Measurements from ENCODE around the gene SETBP1.
A peak's percentile ranks its signal among the peaks of the same experiment; 100 is the strongest.

SETBP1 gene

GRCh38 chr18:44709307-44710126 lies 28.8 kb downstream of the SETBP1 start:
- H3K27ac Mint-ChIP-seq: peak overlapping the region; percentile 51
- TF ChIP-seq, protein P1, sequence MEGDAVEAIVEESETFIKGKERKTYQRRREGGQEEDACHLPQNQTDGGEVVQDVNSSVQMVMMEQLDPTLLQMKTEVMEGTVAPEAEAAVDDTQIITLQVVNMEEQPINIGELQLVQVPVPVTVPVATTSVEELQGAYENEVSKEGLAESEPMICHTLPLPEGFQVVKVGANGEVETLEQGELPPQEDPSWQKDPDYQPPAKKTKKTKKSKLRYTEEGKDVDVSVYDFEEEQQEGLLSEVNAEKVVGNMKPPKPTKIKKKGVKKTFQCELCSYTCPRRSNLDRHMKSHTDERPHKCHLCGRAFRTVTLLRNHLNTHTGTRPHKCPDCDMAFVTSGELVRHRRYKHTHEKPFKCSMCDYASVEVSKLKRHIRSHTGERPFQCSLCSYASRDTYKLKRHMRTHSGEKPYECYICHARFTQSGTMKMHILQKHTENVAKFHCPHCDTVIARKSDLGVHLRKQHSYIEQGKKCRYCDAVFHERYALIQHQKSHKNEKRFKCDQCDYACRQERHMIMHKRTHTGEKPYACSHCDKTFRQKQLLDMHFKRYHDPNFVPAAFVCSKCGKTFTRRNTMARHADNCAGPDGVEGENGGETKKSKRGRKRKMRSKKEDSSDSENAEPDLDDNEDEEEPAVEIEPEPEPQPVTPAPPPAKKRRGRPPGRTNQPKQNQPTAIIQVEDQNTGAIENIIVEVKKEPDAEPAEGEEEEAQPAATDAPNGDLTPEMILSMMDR (IDR thresholded peaks at IDR 0.05): no peak
- peaks cover 6% of the 10 kb centered on the region for H3K9me3 Mint-ChIP-seq
- no peak overlapping the region for H3K4me3 Mint-ChIP-seq
- H3K4me1 Mint-ChIP-seq: peaks cover 50% of the 10 kb centered on the region
- peaks cover 78% of the 10 kb centered on the region for H3K36me3 Mint-ChIP-seq (ENCODE audit: low read depth)
- DNase-seq: no peak
- H3K27me3 Mint-ChIP-seq (ENCODE audit: low read depth, poor library complexity): no peaks in the 10 kb centered on the region

DNA sequence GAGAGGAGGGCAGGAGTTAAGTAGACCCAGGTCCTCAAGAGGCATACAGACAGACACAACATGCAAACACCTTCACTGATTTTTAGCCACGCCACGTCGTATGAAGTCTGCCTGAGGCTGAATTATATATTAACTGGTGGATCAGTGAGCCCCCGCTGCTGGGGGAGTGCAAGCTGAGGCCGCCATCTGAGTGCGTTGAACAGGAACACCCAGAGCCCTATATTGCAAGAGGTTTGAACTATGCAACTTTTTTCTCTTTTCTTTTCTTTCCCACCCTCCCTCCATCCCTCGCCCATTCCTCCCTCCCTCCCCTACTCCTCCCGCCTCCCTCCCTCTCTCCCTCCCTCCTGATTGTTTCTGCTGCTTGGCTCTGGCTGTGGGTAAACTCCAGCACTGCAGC lies 30.2 kb downstream of the SETBP1 start:
- peaks cover 6% of the 10 kb centered on the region for H3K9me3 Mint-ChIP-seq
- no peak for DNase-seq
- H3K27me3 Mint-ChIP-seq (ENCODE audit: low read depth, poor library complexity): no peaks in the 10 kb centered on the region
- peaks cover 73% of the 10 kb centered on the region for H3K36me3 Mint-ChIP-seq (ENCODE audit: low read depth)
- TF ChIP-seq, protein P1 (IDR thresholded peaks at IDR 0.05): no peak
- peak overlapping the region; percentile 75 for H3K27ac Mint-ChIP-seq
- peaks cover 64% of the 10 kb centered on the region for H3K4me1 Mint-ChIP-seq
- H3K4me3 Mint-ChIP-seq: no peak overlapping the region

GRCh38 chr18:44712025-44712424 lies 31.3 kb downstream of the SETBP1 start:
- Mint-ChIP-seq H3K27me3 (ENCODE audit: low read depth, poor library complexity) (no peaks in the 10 kb centered on the region), H3K4me1 (peaks cover 75% of the 10 kb centered on the region), H3K4me3 (no peak overlapping the region), H3K9me3 (peaks cover 6% of the 10 kb centered on the region), H3K36me3 (ENCODE audit: low read depth) (peaks cover 65% of the 10 kb centered on the region), H3K27ac (peak overlapping the region; percentile 79)
- no peak for DNase-seq
- TF ChIP-seq, protein P1 (IDR thresholded peaks at IDR 0.05): no peak

GRCh38 chr18:44713435-44713834 lies 32.7 kb downstream of the SETBP1 start:
- no peak overlapping the region for H3K27ac Mint-ChIP-seq
- no peaks in the 10 kb centered on the region for H3K27me3 Mint-ChIP-seq (ENCODE audit: low read depth, poor library complexity)
- H3K4me1 Mint-ChIP-seq: peaks cover 66% of the 10 kb centered on the region
- H3K4me3 Mint-ChIP-seq: no peak overlapping the region
- no peaks in the 10 kb centered on the region for H3K9me3 Mint-ChIP-seq
- no peak for DNase-seq
- H3K36me3 Mint-ChIP-seq (ENCODE audit: low read depth): peaks cover 57% of the 10 kb centered on the region
- TF ChIP-seq, protein P1 (IDR thresholded peaks at IDR 0.05): no peak

- peaks cover 62% of the 10 kb centered on the region for H3K4me1 Mint-ChIP-seq
- no peak overlapping the region for H3K4me3 Mint-ChIP-seq
- no peaks in the 10 kb centered on the region for H3K27me3 Mint-ChIP-seq (ENCODE audit: low read depth, poor library complexity)
- H3K9me3 Mint-ChIP-seq: no peaks in the 10 kb centered on the region
- TF ChIP-seq, protein P1 (IDR thresholded peaks at IDR 0.05): no peak
- no peak for DNase-seq
- peak overlapping the region; percentile 7 for H3K27ac Mint-ChIP-seq
- H3K36me3 Mint-ChIP-seq (ENCODE audit: low read depth): peaks cover 55% of the 10 kb centered on the region
These were observed 33.7 kb downstream of the SETBP1 start for GRCh38 chr18:44714376-44714775.

DNA sequence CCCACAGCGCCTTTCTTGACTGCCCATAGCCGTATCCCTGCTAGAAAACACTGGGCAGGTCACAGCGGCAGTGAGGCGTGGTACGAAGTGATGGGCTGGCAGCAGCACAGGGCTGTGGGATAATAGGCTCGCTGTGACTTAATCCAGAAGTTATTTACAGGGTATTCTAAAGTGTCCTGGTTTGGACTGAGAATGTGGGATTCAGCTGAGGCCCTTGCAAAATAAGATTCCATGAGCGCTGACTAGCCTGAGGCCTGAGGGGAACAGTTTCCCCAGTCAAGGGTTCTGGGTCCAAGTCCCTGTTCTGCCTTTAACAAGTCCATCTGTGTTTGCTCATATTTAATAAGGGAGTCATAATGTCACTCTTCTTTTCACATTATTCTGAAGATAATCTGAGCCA lies 34.6 kb downstream of the SETBP1 start:
- H3K4me3 Mint-ChIP-seq: no peak overlapping the region
- no peaks in the 10 kb centered on the region for H3K9me3 Mint-ChIP-seq
- peaks cover 61% of the 10 kb centered on the region for H3K4me1 Mint-ChIP-seq
- TF ChIP-seq, protein P1 (IDR thresholded peaks at IDR 0.05): no peak
- H3K27ac Mint-ChIP-seq: peak overlapping the region; percentile 55
- peaks cover 56% of the 10 kb centered on the region for H3K36me3 Mint-ChIP-seq (ENCODE audit: low read depth)
- no peaks in the 10 kb centered on the region for H3K27me3 Mint-ChIP-seq (ENCODE audit: low read depth, poor library complexity)
- DNase-seq: peak; percentile 18

Measured in nephron progenitor cell (in vitro differentiated cells).